GM21381 (cell line): Measurements from ENCODE around the gene PRKAG2.

Source experiments
- ATAC-seq: cut with Tn5 transposase; IDR thresholded peaks from one replicate; pipeline ENCODE4 v1.9.1; 2021; ENCODE audit warnings: mild to moderate bottlenecking, moderate library complexity; ENCODE audit not compliant: unreplicated experiment

The PRKAG2 gene

DNA sequence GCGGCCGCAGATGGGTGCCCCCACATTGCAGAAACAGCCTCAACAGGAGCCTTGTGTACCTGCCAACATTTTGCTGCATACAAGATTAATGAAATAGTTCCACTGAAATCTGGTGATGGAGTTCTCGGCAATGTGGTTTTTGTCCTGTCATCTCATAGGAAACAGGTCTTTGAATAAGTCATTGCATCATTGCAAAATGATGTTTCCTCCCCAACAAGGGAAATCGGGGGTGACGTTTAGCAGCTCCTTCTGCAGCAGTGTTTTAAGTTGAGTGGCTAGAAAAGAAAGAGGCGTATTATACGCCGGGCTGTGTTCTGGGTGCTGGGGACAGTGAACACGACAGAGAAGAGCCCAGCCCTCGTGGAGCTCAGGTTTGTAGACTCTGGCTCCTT lies 177.0 kb downstream of the PRKAG2 start:
- no peak for ATAC-seq

DNA sequence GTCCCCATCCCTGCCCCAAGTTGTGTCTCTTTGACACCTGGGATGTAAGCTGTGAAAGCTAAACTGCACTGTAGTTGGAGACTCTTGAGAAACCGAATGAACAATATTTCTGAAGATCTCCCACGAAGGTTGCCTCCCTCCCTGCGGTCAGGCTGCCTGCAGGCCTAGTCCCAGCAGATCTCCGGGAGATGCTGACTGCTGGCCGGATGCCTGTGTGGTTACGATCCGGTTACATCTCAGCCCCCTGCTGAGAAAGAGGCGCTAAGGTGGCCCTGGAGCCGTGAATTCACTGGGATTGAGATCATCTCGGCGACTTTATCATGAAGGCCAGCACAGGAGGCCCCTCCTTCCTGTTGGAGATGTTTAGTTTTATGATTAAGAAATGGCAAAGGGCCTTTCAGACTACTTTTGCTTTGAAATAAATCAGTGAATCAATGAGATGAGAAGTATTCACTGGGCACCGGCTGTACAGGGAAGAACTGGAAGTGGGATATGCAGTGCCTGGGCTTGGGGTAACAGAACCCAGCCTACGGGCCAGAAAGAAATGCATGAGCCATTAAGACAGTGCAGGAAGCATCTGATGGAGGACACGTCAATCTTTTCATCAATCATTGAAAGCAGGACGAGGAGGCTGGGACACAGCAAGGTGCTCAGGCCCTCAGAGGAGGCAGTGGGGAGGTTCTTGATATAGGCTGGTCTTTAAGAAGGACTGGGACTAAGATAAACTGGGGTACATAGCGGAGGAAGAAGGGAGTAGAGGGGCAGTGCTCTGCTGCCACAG lies 177.6 kb downstream of the PRKAG2 start:
- no peak for ATAC-seq

DNA sequence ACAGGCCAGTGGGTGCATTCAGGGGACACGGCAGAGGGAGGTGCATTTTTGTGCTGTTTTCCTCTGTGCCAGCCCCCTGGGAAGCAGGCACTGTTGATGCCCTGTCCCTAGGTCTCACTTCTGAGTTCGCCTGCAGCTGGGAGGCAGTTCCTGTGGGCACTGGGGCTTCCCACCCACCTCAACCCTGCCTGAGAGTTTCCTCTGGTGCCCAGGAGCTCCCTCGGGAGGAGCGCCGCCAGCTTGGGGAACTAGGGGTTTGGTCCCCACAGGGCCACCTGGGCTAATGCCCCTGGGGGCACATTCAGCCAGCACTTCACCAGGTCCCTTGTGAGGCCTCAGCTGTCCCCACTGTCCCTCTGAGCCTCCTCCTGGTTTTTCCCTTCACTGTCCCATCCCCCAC lies 179.0 kb downstream of the PRKAG2 start:
- ATAC-seq, result no peak

DNA sequence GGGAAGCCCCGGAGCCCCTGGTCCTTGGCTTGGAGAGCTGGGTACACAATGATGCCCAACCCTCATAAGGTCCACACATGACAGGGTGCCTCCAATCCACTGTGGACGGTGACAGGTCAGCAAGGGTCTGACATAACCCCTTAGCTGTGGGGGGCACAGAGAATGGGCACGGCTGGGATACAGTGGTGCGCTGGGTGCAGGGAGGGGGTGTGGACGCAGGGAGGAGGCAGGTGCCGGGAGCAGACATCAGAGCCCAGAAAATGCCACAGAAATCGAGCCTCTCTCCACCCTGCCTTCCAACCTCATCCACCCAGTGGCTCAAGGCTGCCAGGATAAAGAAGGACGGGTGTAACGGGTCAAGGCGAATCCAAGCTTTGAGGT lies 179.4 kb downstream of the PRKAG2 start:
- no peak for ATAC-seq

DNA sequence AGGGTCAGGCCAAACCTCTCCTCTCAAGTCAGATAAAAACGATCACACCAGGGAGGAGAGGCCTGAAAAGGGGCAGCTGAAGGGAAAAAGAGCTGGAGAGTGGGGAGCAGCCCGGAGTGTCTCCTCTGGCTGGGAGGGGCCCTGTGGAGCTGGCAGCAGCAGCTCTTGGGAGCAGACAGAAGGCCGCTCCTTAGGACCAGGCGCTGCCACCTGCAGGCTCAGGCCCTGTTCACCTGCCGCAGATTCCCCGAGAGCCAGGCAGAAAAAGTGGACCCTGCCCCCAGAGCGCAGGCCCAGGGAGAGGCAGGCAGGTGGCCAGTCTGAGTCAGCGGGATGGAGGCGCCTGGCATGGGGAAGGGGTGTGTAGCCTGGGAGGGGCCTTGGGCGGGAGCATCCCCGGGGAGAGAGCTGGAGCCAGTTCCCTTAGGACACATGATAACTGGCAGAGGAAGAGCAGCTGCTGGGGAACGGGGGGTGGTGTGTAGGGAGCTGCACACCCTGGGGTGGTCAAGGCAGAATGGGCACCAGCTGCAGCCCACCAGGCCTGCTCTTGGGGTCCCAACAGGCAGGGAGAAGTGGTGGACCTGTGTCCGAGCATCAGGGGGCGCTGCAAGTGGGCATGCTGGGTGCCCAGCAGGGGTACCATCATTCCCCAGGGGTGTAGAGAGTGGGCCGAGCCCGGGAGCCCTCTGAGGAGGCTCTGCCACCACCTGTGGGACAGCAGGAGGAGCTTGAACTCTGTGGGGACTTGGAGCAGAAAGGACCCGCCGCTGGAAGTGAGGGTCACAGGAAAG lies 180.0 kb downstream of the PRKAG2 start:
- no peak for ATAC-seq

DNA sequence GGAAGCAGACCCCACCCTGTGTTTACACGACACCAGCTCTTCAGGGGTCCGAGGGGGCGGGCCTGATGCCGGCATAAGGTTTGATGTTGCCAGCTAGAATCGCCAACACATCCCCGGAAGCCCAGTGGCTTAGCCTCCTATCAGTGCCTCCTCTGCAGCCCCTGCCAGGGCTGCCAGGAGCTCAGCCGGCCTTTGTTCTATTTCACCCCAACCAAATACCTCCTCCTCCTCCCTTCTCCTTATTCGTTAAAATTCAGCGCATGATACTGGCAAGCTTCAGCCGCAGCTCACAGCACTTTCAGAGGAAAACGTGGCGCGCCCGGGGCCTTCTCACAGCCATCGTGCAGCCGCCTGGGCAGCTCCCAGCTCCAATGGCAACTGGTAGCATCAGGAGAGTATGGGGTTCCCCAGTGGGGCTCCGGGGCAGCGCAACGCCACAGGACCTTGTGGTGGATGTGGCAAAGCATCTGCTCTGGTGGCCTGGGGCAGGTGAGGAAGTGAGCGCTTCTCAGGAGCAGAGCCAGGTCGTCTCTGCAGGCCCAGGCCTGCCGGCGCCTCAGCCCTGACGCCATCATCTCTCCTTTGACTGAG lies 180.9 kb downstream of the PRKAG2 start:
- no peak for ATAC-seq

DNA sequence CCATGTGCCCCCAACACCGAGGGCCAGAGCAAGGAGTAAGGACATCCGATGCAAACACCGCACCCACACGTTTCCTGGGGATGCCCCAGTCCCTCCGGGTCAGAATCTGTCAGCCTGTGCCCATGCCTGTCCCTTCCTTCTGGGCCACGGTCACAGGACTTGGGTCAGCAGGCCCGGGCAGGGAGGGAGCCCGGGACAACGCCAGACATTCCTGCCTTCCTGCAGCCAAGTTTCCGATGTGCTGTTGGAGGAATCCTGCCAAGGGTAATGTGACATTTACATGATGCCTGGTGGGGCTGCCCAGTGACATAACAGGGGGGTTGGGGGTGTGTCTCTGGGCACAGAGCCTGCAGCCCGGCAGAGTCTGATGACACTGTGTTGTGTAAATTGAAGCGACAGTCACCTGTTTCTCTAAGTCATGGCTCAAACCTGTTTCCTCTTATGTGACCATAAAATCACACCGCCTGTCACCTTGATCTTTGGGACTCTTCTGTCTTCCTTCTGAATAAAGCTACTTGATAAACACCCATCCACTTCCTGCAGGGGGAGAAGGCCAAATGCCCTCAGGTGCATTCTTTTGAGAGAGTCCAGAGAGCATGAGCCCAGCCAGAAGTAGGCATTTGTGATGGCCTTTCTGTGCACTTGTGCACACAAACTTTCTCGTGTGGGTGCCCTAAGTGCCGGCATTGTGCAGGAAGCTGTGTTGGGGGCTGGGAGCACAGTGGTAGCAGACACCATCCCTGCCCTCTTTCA lies 181.9 kb downstream of the PRKAG2 start:
- no peak for ATAC-seq

DNA sequence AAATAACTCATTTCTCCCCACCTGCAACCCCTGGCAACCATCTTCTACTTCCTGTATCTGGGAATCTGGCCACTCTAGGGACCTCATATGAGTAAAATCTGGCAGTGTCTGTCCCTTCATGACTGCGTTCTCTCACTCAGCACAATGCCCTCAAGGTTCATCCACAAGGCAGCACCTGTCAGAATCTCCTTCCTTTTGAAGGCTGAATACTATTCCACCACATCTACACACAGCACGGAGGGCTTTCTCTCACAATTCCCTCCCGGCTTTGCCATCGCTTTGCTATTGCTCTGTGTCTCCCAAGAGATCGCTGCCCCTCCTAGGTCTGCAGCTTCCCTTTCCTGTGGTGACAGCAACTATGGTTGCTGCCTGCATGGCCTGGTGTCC lies 182.5 kb downstream of the PRKAG2 start:
- ATAC-seq, result no peak

DNA sequence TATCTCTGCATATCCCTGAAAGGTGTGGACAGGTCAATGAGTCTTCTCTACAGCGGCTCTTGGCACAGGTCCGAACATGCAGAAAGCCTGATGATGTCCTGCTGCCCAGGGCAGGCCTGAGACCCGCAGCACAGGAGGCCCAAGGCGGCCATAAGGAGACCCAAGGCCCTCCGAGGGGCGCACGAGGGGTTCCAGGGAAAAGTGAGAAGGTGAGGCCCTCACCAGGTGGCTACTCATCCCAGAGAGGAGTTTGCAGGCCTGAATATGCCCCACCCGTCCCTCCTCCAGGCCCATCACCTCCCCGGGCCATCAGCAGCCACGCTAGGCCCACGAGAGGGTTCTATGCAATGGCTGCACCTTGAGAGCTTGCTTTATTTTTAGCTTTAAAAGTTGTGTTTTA lies 183.8 kb downstream of the PRKAG2 start:
- no peak for ATAC-seq

DNA sequence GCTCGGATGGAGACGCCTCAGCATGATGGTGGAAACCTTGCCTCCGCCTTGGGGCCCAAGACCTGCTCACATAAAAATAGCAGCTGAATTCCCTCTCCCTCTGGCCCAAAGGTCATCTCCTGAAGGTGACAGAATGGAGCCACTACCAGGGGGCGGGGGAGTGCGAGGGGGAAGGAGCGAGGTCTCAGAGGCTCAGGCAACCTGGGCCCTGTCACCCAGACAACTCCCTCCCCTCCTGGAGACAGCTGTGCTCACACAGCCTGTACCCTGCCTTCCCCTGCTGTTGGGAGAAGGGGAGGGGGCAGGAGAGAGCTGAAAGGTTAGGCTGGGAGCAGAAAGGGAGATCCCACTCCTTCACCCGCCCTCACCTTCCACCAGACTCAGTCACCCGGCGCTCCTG lies 184.2 kb downstream of the PRKAG2 start:
- ATAC-seq, result no peak

DNA sequence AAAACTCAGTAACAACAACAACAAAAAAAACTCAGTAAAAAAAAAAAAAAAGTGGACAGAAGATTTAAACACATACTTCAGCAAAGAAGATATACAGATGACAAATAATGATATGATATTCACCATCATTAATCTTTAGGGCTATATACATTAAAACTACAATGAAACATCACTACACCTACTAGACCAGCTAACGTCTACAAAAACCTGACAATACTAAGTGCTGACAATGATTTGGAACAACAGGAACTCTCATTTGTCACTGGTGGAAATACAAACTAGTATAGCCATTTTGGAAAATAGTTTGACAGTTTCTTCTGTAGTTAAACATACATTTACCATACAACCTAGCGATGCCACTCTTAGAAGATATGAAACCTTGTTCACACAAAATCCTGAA lies 185.5 kb downstream of the PRKAG2 start:
- no peak for ATAC-seq

DNA sequence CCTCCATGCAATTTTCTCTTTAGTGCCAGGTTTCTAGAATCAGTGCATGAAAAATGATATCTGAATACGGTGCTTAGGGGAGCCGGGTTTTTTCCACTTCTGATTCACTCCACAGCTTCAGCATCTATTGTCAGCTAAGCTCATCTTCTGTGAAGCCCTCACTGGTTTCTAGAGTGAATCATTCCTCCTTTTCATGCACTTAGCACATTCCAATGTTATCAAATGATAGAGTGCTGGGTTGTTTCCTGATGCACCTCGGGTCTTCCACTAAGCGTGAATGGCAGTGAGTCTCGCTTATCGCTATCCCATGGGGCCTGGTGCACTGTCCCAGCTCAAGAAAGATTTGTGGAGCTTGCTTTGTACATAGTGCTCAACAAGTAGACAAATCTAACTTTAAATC lies 186.3 kb downstream of the PRKAG2 start:
- ATAC-seq, result no peak

DNA sequence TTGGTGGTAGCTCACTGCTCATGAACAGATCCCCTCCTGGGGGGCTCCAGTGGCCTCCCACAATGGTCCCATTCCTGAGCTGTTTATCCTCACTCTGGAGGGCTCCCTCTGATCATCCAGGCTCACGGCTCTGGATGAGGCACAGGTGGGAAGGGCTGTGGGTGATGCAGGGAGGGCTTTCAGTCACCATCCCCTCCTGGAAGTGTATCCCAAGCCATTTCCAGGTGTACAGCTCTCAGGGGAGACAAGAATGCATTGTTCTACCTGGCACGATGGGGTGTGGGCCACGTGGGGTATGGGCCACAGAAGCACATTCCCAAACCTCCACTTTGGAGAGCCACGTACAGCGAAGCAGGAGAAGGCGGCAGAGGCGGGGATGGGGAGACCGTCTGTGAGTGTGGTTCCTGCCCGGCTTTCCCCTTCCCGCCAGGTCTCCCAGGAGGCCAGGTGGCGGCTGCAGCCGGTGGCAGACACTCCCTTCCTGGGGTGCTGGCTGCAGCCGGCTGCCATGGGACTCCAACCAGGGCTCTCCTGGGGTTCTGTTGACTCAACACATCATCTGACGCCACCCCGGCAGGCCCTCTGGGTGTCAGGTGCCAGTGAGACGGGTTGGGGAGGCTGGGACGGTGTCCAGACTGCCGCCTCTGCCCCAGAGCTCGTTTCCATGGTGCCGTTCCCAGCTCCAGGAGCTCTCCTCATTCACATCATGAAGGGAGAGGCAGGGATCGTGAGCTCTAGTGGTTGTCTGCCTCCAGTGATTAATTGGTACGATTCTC lies 187.5 kb downstream of the PRKAG2 start:
- no peak for ATAC-seq

DNA sequence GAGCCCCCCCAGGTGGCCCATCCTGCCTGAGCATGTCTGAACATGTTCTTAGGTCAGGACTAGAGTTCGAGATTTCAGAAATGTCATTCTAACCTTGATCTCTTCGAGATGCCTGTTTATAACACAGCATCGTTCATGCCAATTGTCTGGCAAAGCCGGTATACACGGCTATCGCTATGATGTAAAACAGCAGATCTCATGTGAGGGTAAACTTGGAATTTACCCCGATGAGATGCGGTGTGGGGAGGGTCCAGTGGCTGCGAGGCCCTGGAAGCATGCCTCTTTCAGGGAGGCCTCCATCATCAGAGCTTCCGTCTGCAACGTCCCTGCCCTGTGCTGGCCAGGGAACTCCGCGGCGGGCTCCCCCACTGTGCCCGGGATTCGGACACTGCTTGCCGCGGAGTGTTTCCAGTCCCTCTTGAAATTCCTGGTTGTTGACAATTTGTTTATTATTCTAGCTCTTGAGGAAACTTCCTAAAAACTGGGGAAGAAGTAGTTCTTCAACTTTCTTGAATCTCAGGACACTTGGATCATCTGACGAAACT lies 188.6 kb downstream of the PRKAG2 start:
- no peak for ATAC-seq

DNA sequence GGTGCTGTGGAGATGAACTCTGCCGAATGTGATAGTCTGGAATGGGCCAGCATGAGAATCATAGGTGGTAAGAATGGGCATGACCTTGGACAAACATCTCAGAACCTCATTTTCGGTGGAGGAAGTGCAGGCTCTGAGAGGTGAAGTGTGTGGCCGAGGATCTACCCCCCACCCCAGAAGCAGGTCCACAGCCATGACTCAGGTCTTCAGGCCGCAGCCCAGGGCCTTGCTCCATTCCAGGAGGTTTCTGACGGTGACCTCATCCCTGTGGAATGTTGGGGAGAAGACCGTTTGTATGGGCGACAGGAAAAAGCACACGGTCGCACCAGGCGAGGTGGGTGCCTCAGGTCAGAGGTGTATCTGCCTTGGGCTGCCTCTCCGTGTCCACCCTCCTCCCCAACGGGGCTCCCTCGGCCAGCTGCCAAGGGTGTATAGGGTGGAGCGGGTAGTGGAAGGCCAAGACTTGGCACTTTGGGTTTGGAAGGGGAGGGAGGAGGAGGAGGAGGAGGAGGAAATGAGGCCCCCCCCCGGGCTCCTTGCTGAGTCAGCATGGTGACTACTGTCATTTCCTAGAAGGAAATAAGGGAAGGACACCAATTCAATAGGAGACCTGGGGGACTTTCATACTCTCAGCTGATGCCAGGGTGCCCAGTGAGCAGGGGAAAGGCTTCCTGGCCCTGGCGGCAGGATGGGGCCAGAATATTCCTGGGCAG lies 189.2 kb downstream of the PRKAG2 start:
- no peak for ATAC-seq

DNA sequence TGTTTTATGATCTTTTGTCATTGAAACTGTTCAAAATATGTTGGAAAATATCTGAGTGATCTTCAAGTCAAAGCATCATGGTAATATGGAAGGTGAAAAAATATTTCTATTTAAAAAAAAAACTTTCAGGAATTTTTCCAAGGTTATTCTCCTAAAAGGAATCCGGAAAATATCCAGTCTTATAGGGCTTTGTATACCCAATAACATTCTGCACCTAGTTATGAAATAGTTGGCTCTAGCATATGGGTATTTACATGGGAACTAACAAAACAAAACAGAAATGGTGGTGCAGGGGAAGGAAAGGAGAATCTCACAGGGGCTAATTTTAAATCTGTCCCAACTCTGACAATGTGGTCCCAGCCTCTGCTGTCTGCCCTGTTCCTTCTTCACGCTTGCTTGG lies 190.1 kb downstream of the PRKAG2 start:
- no peak for ATAC-seq

DNA sequence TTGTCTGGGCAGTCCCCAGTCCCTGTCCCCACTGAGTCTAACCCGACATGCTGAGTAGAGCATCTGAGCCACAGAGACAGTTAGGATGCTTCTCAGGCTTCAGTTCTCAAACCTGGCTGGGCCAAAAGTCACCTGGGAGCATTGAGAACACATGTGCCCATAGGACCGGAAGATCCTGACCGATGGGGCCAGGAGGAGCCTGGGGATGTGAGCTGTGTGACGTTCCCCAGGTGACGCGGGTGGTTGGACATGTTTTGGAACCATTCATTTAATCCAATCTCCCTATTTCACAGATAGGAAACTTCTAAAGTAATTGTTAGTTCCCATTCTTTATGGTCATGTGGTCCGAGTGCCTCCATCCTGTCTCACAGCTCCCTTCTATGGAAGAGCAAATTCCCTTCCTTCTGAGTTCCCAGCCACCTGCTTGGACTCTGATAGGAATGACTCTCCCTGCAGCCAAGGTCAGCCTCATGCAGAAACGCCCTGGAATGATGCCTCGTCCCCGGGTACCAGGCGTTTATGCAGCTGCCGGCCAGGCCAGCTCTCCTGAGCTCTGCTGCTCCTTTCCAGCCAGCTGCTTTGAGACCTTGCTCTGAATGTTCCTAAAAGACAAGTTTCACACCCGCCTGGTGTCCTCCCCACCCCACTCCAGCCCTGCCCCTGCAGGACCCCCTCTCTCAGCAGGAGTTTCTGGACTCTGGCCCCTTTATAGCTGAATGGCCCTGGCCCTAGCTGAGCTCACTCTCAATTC lies 190.7 kb downstream of the PRKAG2 start:
- no peak for ATAC-seq

DNA sequence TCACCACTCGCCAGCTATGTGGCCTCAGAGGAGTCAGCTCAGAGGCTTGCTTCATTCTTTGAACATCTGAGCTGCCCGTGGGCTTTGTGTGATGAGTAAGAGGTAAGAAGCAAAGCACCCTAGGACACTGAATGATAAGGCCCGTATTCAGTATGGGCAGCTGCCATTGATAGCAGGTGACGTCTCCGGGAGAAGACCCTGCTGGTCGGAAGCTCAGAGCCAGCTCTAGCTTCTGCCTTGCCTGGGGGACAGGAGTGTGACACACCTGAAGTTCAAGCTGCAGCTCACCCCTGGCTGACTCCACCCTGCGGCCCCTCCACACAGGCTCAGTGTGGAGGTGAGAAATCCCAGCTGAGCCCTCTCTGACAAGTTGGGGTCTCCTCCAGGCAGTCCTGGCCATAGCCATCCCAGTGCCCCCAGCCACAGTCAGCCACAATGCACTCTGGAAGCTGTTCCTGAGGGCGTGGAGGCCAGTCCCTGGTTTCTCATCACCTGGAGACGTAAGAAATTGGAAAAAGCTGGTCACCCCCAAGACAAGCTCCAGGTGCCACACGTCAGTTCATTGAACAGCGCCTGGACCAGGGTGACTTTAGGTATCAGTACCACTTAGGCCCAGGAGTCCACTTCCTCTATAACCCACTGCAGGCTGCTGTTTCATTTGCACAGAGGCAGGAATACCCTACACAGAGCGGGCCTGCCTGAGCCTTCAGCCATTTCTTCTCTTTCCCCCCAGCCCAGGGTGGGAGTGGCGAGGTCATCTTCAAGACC lies 192.3 kb downstream of the PRKAG2 start:
- ATAC-seq, result no peak
